Adipocyte (in vitro differentiated cells): ENCODE results near the gene HRH1.
"Not testable (repeated sequence)": the region's sequence is repeated elsewhere in the genome, so short reads cannot be mapped to it uniquely, and the experiment has no call there.

Source experiments
- DNase-seq: peaks from one replicate; pipeline ENCODE4 v3.0.0-alpha.2; 2015; ENCODE audit warnings: low read depth
- H3K27me3 ChIP-seq: replicated peaks from 2 replicates; pipeline ENCODE4 v1.7.0; 2013; ENCODE audit warnings: mild to moderate bottlenecking, low read length, moderate library complexity; ENCODE audit not compliant: control insufficient read depth, insufficient read depth
- H3K36me3 ChIP-seq: 2 replicates; pipeline ENCODE4 v1.7.0; 2013; ENCODE audit warnings: low read length, mild to moderate bottlenecking, moderate library complexity; ENCODE audit not compliant: control insufficient read depth, insufficient read depth, severe bottlenecking
- H3K4me1 ChIP-seq: 2 replicates; pipeline ENCODE4 v1.7.0; 2013; ENCODE audit warnings: mild to moderate bottlenecking, low read length, moderate library complexity; ENCODE audit not compliant: control insufficient read depth, insufficient read depth
- H3K4me3 ChIP-seq: 2 replicates; pipeline ENCODE4 v1.7.0; 2013; ENCODE audit warnings: mild to moderate bottlenecking, low read length, moderate library complexity
- H3K9ac ChIP-seq: 2 replicates; pipeline ENCODE4 v1.7.0; 2013; ENCODE audit warnings: mild to moderate bottlenecking, low read length, moderate library complexity
- H3K9me3 ChIP-seq: 2 replicates; pipeline ENCODE4 v1.7.0; 2013; ENCODE audit warnings: mild to moderate bottlenecking, low read length, moderate library complexity; ENCODE audit not compliant: control insufficient read depth

The HRH1 gene

DNA sequence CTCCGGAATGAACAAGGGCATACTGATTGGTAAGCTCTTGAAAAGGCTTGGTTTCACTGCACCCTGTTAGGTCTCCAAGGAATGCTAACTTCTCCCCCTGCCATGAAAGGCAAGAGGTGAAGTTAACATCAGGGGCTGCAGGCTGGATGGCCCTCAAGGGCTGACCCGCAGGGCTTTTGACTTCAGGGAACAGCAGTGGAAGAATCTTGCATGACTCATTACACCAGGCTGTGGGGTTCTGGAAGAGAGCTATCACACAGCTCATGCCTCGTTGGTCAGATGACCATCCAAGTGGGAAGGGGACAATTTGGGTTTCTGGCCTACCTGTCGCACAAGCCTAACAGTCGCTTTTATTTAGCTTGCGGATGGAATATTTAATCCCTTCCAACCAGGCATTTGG, 94.3 kb downstream of the HRH1 start:
- DNase-seq = no peak
- Histone ChIP-seq H3K9ac (no peak overlapping the region), H3K9me3 (no peaks in the 10 kb centered on the region), H3K27me3 (no peaks in the 10 kb centered on the region), H3K4me1 (no peaks in the 10 kb centered on the region), H3K4me3 (no peak overlapping the region), H3K36me3 (no peaks in the 10 kb centered on the region)

DNA sequence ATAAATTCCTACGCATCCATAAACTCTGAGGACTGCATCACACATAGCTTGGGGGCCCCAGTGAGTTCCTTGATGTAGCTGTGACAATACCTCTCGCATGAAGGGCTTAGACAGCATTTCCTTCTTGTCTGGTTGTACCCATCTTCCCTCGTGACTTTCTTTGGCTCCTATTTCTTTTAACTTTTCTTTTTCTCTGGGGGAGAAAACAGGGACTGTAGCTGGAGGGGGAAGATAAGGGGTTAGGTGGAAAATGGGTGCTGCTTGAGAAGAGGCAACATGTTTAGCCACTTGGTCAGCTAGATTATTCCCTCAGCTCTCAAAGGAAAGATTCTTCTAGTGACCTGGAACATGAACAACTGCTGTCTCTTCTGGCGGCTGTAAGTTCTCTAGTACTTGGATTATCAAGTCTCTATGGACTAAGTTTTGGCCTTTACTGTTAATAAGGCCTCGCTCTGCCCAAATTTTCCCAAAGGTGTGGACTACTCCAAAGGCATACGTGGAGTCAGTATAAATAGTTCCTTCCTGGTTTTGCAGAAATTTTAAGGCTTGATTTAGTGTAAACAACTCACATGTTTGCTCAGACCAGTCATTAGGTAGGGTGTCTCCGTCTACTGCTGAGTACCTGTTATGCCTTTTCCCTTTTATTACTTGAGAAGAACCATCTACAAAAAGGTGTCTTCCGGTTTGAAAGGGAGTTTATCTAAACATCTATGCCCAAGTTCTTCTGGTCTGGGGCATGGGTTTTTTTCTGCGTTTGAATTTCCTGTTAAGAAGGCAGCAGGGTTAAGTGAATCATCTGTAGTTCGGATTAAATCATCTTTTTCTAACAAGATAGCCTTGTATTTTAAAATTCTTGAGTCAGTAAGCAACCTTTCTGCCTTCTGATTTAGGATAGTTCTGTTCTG, 96.9 kb downstream of the HRH1 start:
- H3K9me3 ChIP-seq = no peaks in the 10 kb centered on the region
- no peaks in the 10 kb centered on the region for H3K36me3 ChIP-seq
- H3K9ac ChIP-seq = no peak overlapping the region

DNA sequence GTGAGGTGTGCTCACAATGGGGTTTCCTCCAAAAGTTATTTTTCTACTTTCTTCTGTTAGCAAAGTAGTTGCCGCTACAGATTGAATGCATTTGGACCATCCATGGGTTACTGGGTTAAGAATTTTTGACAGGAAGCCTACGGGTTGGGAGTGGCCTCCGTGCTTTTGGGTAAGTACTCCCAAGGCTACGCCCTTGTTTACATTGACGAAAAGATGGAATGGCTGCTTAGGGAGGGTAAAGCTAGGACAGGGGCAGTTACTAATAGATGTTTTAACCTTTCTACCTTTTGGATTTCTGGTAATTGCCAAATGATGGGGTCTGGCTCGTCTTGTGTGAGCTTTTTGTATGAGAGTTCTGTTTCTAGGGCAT, 97.5 kb downstream of the HRH1 start:
- H3K4me3 ChIP-seq = no peak overlapping the region
- no peaks in the 10 kb centered on the region for H3K9me3 ChIP-seq
- no peak overlapping the region for H3K9ac ChIP-seq
- H3K4me1 ChIP-seq = no peaks in the 10 kb centered on the region
- no peaks in the 10 kb centered on the region for H3K27me3 ChIP-seq
- no peak for DNase-seq
- no peaks in the 10 kb centered on the region for H3K36me3 ChIP-seq

More for the DNA sequence above, 96.9 kb downstream of the HRH1 start:
- H3K4me3 ChIP-seq = no peak overlapping the region
- DNase-seq = no peak
- H3K4me1 ChIP-seq = no peaks in the 10 kb centered on the region
- no peaks in the 10 kb centered on the region for H3K27me3 ChIP-seq

DNA sequence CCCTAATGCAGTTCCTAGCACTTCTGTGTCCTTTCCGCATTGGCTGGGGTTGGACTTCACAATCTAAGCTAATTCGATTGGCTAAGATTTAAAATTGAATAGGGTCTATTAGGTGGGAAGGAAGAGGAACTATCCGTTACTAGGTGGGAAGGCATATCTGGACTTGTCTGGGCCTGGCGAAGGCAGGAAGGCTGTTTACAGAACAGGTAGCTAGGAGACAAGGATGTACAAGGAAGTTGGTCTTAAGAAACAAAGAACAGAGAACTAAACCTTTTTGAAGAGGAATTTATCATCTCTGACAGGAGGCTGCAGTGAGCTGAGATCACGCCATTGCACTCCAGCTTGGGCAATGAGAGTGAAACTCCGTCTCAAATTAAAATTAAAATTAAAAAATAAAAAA, 100.6 kb downstream of the HRH1 start:
- H3K36me3 ChIP-seq = peaks cover 6% of the 10 kb centered on the region
- H3K9ac ChIP-seq = no peak overlapping the region
- H3K4me1 ChIP-seq = no peaks in the 10 kb centered on the region
- no peaks in the 10 kb centered on the region for H3K9me3 ChIP-seq
- no peak for DNase-seq
- no peaks in the 10 kb centered on the region for H3K27me3 ChIP-seq
- H3K4me3 ChIP-seq = no peak overlapping the region

DNA sequence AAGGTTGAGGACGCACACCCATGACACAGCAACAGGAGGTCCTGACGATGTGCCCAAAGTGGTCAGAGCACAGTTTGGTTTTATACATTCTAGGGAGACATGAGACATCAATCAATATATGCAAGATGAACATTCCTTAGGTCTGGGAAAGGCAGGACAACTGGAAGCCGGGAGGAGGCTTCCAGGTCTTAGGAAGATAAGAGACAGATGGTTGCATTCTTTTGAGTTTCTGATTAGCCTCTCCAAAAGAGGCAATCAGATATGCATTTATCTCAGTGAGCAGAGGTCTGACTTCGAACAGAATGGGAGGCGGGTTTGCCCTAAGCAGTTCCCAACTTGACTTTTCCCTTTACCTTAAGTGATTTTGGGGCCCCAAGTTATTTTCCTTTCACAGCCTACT, 101.2 kb downstream of the HRH1 start:
- H3K4me1 ChIP-seq, H3K9ac ChIP-seq, H3K9me3 ChIP-seq, H3K36me3 ChIP-seq, H3K27me3 ChIP-seq, H3K4me3 ChIP-seq, DNase-seq: not testable (repeated sequence)

DNA sequence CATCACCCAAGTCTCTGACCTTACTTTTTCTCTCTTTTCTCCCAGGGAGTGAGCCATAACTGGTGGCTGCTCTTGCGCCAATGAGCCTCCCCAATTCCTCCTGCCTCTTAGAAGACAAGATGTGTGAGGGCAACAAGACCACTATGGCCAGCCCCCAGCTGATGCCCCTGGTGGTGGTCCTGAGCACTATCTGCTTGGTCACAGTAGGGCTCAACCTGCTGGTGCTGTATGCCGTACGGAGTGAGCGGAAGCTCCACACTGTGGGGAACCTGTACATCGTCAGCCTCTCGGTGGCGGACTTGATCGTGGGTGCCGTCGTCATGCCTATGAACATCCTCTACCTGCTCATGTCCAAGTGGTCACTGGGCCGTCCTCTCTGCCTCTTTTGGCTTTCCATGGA, 104.7 kb downstream of the HRH1 start:
- DNase-seq = no peak
- Histone ChIP-seq H3K4me1 (no peaks in the 10 kb centered on the region), H3K9ac (no peak overlapping the region), H3K27me3 (no peaks in the 10 kb centered on the region), H3K36me3 (peaks cover 6% of the 10 kb centered on the region), H3K4me3 (no peak overlapping the region), H3K9me3 (no peaks in the 10 kb centered on the region)

DNA sequence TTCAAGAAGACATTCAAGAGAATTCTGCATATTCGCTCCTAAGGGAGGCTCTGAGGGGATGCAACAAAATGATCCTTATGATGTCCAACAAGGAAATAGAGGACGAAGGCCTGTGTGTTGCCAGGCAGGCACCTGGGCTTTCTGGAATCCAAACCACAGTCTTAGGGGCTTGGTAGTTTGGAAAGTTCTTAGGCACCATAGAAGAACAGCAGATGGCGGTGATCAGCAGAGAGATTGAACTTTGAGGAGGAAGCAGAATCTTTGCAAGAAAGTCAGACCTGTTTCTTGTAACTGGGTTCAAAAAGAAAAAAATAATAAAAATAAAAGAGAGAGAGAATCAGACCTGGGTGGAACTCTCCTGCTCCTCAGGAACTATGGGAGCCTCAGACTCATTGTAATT, 106.2 kb downstream of the HRH1 start:
- Histone ChIP-seq H3K36me3 (peaks cover 6% of the 10 kb centered on the region), H3K9me3 (no peaks in the 10 kb centered on the region), H3K4me1 (no peaks in the 10 kb centered on the region), H3K9ac (no peak overlapping the region), H3K27me3 (no peaks in the 10 kb centered on the region), H3K4me3 (no peak overlapping the region)
- DNase-seq = no peak

DNA sequence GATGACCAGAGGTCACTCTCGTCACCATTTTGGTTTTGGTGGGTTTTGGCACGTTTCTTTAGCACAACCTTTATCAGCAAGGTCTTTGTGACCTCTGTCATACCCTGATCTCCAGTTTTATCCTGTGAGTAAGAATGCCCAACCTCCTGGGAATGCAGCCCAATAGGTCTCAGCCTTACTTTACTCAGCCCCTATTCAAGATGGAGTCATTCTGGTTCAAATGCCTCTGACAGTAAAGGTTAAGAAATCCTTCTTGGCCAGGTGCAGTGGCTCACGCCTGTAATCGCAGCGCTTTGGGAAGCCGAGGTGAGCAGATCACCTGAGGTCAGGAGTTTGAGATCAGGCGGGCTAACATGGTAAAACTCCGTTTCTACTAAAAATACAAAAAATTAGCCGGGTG, 114.7 kb downstream of the HRH1 start:
- H3K9me3 ChIP-seq = no peaks in the 10 kb centered on the region
- no peaks in the 10 kb centered on the region for H3K36me3 ChIP-seq
- H3K4me3 ChIP-seq = no peak overlapping the region
- DNase-seq = no peak
- no peak overlapping the region for H3K9ac ChIP-seq
- peaks cover 13% of the 10 kb centered on the region for H3K4me1 ChIP-seq
- H3K27me3 ChIP-seq = no peaks in the 10 kb centered on the region

DNA sequence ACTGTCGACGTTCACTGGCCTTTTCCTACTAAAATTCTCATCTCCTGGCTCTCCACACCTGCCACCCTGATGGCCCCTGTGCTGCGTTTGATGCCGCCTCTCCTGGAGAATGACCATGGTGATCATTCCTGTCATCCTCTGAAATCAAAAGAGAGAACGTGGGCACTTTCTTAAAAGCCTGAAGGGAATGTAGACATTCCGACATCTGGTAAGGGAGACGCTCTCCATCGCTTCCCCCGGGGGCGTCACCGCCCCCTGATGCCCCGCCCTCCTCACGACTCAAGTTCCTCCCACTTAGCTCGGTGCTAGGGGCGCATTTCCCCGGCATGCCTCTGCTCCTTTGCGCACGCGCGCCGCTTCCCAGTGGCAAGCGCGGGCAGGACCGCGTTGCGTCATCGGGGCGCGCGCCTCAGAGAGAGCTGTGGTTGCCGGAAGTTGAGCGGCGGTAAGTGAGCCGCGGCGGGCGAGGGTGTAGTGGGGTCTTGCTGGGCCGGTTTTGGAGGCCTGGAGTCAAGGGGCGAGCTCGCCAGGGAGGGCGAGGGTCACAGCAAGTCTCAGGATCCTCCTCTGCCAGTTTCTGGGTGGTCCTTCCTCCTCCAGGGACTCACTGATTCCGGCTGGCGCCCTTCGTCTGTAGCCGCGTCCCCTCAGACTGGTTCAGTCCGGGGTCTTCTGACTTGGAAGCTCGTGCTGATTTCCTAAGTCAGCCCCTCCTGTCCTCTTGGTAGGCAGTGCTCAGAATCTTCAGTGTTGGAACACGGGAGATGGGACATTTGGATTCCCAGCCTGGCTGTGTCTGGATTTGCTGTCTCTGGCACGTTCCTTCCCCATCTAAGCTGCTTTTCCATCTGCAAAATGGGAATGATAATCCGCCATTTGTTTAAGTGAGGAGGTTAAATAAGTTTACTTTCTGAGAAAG, 118.0 kb downstream of the HRH1 start, which contains the start of gene ATG7:
Gene ATG7, plus strand, starts transcription at position 412 of the 919 bp plus-strand sequence. CDS start 26,299 bp downstream, outside the sequence.
- Histone ChIP-seq H3K9me3 (no peaks in the 10 kb centered on the region), H3K4me3 (peak within 1 kb of the TSS; percentile 91), H3K9ac (peak within 1 kb of the TSS; percentile 96), H3K27me3 (no peaks in the 10 kb centered on the region), H3K4me1 (peaks cover 13% of the 10 kb centered on the region), H3K36me3 (no peaks in the 10 kb centered on the region)
- peak; percentile 99 for DNase-seq

DNA sequence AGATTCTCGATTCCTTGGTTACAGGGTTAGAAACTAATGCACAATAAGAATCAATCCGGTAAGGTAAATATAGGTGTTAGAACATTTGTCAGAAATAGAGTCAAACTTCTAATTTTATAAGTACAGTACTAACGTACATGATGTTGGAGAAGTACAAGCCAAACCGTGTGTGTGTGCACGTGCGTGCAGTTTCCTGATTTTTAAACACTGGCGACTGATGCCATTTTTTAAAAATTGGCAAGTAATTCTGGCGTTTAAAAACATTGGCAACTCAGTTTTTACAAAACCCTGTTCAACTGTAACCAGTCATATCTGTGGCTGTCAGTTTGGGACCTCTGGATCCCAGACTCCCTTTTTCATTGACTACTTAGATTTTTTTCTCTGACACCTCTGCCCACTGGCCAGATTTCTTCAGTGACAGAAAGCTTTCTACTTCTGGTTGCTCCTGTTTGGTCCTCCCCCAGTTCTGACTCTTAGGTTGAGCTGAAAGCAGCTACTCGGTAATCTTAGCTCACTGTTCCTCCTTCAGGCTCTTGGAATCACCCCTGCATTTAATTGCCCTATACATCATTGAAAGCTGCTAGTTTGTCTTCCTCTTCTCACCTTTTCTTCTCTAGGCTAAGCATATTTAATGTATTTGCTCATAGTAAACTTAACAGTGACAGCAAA, 118.7 kb downstream of the HRH1 start:
- no peaks in the 10 kb centered on the region for H3K9me3 ChIP-seq
- peak overlapping the region; percentile 91 for H3K4me3 ChIP-seq
- DNase-seq = peak; percentile 19
- no peaks in the 10 kb centered on the region for H3K36me3 ChIP-seq
- H3K4me1 ChIP-seq = peaks cover 13% of the 10 kb centered on the region
- H3K9ac ChIP-seq = peak overlapping the region; percentile 96
- H3K27me3 ChIP-seq = no peaks in the 10 kb centered on the region

DNA sequence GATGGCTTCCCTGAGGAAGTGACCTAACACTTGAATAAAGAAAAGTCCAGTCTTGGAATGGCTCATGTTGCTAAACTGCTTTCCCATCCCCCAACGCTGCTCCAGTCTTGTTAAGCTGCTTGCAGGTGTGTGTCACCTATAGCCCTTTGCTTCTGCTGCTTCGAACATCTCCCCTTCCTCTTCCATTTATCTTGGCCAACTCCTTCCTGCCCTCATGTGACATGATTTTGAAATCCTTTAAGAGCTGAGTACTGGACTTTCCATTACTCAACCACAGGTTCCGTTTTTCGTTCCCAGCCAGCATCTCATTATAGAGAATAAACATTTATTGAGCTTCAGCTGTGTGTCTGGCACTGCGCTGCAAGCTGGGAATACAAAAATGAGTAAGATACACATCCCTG, 119.6 kb downstream of the HRH1 start:
- Histone ChIP-seq H3K9ac (peak overlapping the region; percentile 96), H3K36me3 (no peaks in the 10 kb centered on the region), H3K4me1 (peaks cover 16% of the 10 kb centered on the region), H3K27me3 (no peaks in the 10 kb centered on the region), H3K4me3 (peak overlapping the region; percentile 91), H3K9me3 (no peaks in the 10 kb centered on the region)
- no peak for DNase-seq
